Measurements from ENCODE around the gene AGO3.

- TF ChIP-seq REST (IDR thresholded peaks at IDR 0.05) (no peak), ATOH8 (CRISPR knock-in tag; IDR thresholded peaks at IDR 0.05; ENCODE audit: low read depth) (no peak), POLR2A (IDR thresholded peaks at IDR 0.05; ENCODE audit: low read length) (no peak), SMC3 (IDR thresholded peaks at IDR 0.05) (no peak), CEBPB (IDR thresholded peaks at IDR 0.05) (no peak), MYC (IDR thresholded peaks at IDR 0.05; ENCODE audit: borderline replicate concordance, low read length) (no peak), E2F6 (IDR thresholded peaks at IDR 0.05; ENCODE audit: borderline replicate concordance, low read depth) (no peak)
- TF ChIP-seq, protein P1, sequence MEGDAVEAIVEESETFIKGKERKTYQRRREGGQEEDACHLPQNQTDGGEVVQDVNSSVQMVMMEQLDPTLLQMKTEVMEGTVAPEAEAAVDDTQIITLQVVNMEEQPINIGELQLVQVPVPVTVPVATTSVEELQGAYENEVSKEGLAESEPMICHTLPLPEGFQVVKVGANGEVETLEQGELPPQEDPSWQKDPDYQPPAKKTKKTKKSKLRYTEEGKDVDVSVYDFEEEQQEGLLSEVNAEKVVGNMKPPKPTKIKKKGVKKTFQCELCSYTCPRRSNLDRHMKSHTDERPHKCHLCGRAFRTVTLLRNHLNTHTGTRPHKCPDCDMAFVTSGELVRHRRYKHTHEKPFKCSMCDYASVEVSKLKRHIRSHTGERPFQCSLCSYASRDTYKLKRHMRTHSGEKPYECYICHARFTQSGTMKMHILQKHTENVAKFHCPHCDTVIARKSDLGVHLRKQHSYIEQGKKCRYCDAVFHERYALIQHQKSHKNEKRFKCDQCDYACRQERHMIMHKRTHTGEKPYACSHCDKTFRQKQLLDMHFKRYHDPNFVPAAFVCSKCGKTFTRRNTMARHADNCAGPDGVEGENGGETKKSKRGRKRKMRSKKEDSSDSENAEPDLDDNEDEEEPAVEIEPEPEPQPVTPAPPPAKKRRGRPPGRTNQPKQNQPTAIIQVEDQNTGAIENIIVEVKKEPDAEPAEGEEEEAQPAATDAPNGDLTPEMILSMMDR (IDR thresholded peaks at IDR 0.05) = no peak
Measured at GRCh38 chr1:36093929-36094328, 163.0 kb downstream of the AGO3 start.
